HG03460 (cell line): ENCODE data around the gene SNCB.
"Not testable (repeated sequence)": the region's sequence is repeated elsewhere in the genome, so short reads cannot be mapped to it uniquely, and the experiment has no call there.

Source experiments
- ATAC-seq: cut with Tn5 transposase; IDR thresholded peaks from one replicate; pipeline ENCODE4 v1.9.1; 2021; ENCODE audit not compliant: unreplicated experiment

Gene SNCB

DNA sequence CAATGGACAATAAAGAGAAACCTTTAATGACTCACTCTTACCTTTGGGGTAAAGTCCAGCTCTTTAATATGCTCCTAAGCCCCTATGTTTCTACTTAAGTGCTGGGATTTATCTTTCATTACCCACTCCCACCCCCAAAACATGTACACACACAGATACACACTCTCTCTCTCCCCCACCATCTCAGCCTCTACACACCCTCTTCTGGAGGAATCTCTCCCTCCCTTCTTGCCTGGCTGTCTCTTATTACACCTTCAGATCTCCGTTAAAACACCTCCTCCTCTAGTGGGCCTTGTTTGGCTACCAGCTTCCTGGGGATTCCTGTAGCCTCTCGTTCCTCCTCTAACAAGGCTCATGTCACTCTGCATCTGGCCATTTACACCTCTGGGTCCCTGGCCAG lies 27.2 kb downstream of the SNCB start:
- no peak for ATAC-seq

DNA sequence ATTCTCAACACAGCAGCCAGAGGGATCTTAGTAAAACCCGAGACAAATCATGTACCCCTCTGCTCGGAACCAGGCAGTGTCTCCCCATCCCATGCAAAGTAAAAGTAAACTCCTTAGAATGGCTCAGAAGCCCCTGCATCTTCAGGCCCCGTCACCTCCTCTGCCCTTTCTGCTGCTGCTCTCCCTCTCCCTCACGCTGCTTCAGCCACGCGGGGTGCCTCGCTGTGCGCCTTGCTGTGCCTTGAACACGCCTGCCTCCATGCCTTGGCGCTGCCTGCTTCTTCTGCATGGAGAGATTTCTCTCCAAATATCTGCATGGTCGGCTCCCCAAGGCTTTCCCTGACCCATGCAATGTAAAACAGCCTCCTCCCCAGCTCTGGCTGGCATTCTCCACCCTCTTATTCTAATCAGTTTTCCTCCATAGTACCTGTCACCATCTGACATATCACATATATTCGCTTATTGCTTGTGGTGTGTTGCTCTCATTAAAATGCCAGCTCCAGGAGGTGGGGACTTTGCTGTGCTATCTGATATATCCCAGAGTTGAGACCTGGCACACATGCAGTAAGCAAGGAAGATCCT lies 28.3 kb downstream of the SNCB start:
- no peak for ATAC-seq

DNA sequence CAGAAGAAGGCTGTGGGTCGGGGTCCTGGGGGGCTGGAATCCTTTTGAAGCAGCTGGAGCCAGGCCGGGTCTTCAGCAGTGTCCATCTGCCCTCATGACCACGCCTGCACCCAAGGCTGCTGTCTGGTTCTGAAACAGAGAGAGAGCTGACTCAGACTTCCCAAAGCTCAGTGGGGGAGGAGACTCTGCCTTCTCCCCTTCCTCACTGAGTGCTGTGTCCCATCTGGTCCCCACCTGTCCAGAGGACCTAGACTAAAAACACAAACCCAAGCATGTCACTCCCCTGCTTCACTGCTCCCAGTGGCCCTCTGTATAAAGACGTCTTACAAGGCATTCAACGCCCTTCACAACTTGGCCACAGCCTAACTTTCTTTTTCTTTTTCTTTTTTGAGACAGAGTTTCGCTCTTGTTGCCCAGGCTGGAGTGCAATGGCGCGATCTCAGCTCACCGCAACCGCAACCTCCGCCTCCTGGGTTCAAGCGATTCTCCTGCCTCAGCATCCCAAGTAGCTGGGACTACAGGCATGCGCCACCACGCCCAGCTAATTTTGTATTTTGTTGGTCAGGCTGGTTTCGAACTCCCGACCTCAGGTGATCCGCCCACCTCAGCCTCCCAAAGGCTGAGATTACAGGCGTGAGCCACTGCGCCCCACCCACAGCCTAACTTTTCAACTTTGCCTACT lies 30.4 kb downstream of the SNCB start:
- ATAC-seq = not testable (repeated sequence)

DNA sequence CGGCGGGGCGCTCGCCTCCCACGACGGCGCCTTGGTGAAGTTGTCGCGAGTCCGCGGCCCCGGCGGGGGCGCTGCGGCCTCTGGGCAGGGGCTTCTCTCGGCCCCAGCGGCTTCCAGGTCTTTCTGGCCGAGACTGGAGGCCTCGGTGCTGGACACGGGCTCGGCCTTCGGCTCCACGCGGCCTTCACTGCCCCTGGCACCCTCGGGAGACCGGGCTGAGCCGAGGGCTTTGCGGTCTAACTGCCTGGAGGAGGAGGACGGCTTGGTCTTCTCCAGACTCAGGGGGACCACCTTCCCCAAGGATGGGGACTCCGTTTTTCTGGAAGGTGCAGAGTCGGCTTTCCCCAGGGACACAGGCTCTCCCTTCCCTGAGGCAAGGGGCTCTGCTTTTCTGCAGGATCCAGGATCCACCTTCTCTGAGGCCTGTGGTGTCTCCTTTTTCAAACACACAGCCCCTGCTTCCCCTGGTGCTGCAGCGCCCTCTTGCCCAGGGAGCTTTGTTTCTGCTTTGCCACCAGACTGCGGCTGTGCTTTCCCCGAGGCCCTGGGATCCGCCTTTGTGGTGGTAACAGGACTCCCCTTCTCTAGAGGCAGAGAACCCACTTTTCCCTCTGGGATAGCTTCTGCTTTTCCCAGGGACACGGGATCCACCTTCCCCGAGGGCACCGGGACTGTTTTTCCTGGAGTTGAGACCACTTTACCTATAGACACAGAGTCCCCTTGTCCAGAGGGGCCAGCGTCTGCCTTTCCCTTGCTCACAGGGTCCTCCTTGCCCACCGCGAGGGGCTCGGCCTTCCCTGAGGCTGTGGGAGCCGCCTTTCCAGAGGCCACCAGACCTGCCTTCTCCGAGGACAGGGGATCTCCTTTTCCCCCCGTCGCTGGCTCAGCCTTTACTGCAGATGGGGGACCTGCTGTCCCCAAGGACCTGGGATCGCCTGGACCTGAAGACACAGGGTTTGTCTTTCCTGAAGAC lies 32.6 kb downstream of the SNCB start:
- ATAC-seq = no peak

DNA sequence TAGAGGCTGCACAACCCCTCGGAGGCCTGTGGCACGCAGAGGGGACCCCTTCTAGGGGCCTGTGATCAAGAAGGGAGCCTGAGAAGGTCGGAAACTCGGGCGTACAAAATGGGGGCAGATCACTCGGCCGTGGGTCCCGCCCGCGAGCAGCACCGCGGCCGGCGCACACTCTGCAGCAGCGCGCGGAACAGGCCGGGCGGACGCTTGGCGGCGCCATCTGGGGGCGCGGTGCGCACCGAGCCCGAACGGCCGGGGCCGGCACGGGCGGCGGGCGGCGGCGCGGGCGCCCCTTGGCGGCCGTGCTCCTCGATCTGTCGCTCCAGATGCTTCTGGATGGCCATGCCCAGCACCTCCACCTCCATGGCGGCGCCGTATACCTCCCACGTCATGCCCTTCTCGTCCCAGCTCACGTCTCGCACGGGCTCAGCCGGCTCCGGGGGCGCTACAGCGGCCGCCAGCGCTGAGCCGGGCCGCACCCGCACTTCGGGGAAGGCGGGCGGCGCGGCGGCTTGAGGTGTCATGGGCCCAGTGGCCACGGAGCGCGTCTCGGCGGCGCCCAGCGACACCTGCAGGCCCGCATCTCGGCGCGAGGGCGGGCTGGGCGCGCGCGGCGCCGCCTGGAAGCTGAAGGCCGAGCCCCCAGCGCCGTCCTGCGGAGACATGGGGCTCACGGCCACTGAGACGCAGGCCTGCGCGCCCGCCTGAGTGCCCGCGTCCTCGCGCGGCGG lies 33.5 kb downstream of the SNCB start:
- ATAC-seq = peak; percentile 46

DNA sequence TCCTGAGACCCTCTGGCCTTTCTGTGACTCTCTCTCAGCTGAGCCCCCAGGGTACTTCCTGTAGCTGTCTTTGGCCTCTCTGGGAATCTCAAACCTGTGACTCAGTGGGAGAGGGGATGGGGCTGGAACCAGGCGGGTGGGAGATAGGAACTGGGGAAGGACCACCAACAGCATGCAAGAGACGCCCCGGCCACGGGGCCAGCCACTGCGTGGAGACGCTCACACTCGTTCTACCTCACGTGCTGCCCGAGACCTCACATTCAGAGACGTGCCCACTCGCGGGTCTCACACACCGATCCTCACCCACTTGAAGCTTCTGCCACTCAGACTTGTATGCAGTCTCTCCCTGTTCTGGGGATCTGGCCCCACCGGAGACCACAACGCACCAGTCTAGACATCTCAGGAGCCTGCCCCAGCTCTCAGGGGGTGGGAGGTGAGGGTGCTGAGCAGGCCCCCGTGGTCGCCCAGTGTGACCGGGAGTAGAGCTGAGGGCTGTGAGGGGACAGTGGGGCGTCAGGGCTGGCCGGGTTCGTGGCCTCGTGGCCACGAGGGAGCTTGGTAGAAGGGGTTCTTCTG lies 34.2 kb downstream of the SNCB start:
- ATAC-seq = no peak

DNA sequence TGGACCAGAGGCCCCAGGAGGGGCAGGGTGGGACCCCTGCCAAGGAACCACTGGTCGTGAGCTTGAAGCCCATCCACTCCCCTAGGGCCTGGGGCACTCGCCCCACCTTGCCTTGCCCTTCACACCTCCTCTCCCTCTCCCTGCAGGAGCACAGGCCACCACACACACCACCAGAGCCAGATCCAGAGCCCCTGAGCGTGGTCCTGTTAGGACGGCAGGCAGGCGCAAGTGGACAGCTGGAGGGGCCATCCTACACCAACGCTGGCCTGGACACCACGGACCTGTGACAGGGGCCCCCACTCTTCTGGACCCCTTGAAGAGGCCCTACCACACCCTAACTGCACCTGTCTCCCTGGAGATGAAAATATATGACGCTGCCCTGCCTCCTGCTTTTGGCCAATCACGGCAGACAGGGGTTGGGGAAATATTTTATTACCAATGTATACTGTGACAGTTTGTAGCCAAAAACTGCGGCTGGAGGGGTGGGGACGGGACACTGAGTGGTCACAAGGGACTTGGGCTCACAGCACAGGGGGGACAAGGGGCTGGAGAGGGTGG lies 34.9 kb downstream of the SNCB start:
- no peak for ATAC-seq

DNA sequence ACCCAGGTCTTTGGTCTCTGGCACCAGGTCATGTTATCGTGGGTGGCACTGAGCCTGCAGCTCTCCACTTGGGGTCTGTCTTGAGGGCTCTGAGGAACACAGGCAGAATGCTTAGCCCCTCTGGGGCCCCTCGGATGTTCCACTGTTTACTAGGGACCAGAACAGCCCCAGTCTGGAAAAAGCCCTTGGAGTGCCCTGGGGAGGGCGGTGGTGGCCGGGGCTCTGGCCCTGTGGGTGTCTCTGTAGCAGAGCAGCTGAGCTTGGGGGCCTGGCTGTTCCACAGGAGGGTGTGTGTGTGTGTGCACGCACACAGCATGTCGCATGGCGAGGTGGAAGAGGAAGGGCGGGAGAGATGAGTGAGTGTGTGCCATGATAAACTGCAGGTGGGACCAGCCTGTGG lies 35.8 kb downstream of the SNCB start:
- ATAC-seq = no peak

DNA sequence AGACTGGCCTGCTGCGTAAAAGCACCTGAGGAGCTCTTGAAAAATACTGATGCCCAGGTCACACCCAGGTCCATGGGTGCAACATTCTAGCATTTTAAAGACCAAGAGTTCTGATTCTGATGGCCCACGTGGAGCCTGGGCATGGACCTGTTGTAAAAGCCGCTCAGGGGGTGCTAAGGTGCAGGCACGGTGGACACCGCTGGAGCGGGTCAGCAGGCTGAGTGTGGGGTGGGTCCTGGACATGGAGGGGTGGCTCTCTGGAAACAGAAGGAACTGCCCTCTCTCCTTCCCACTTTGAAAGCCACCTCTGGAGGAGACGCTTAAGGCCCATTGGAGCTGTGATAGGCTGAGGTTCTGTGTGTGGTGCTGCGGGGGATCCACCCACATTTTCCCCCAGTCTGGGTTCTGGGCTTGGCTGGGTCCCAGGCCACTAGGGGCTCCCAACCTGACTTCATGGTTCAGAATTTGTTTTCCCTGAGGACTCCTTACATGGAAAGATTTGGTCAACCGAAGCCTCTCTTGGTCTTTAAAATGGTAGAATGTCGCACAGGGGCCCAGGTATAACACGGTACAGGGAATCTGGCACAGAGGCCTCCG lies 37.0 kb downstream of the SNCB start:
- no peak for ATAC-seq

DNA sequence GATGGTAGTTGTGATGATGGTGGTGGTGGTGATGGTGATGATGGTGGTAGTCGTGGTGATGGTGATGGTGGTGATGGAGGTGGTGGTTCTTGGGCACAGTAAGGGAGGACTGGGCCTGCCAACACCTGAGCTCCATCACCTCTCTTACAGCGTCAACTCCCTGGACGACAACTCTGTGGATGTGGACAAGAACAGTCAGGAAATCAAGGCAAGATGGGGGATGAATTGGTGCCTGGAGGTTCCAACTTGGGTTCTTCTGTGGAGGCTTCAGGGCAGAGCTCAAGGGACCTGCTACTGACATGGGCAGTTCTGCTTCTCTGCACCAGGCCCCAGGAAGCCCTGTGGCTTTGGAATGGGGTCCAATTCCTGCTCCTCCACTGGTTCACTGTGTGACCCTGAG lies 37.8 kb downstream of the SNCB start:
- no peak for ATAC-seq

DNA sequence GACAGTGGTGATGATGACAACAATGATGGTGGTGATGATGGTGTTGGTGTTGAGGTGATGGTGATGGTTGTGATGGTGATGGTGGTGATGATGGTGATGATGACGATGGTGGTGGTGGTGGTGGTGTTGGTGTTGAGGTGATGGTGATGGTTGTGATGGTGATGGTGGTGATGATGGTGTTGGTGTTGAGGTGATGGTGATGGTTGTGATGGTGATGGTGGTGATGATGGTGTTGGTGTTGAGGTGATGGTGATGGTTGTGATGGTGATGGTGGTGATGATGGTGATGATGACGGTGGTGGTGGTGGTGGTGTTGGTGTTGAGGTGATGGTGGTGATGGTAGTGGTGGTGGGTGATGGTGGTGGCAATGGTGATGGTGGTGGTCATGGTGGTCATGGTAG lies 38.7 kb downstream of the SNCB start:
- not testable (repeated sequence) for ATAC-seq

DNA sequence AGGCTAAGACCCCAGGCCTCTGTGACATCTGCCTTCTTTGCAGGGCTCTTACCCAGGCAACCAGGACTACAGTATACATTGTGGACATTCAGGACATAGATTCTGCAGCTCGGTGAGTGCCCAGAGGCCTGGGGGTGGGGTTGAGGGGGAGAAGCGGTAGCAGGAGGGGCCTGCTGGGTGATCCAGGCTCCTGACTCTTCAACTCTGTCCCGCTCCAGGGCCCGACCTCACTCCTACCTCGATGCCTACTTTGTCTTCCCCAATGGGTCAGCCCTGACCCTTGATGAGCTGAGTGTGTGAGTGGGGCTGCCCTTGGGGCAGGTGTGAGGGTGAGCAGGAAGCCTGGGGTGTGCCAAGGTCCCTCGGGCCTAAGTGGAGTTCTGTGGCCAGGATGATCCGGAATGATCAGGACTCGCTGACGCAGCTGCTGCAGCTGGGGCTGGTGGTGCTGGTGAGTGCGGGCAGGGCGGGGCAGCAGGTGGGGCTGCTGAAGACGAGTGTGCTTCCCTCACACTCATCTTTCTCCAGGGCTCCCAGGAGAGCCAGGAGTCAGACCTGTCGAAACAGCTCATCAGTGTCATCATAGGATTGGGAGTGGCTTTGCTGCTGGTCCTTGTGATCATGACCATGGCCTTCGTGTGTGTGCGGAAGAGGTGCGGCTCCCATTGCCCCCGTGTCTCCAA lies 40.2 kb downstream of the SNCB start:
- no peak for ATAC-seq

DNA sequence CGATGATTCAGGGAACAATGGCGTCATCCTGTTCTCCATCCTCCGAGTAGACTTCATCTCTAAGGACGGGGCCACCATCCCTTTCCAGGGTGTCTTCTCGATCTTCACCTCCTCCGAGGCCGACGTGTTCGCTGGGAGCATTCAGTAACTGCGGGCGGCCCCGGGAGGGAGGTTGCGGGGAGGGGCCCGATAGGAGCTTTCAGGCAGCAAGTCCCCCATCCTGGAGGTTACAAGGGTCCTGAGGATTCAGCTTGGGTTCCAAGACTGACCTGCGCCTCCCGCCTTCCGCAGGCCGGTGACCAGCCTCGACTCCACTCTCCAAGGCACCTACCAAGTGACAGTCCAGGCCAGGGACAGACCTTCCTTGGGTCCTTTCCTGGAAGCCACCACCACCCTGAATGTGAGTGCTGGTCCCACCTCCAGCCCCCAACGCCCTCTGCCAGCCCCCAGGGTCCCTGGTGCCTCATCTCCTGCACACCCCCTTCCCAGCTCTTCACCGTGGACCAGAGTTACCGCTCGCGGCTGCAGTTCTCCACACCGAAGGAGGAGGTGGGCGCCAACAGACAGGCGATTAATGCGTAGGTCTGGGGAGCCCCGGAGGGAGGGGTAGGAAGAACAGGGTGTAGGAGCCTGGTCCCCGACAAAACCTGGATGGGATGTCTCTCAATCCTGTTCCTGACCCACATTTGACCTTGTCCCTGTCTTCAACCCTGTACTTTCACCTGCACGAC lies 41.1 kb downstream of the SNCB start:
- no peak for ATAC-seq

DNA sequence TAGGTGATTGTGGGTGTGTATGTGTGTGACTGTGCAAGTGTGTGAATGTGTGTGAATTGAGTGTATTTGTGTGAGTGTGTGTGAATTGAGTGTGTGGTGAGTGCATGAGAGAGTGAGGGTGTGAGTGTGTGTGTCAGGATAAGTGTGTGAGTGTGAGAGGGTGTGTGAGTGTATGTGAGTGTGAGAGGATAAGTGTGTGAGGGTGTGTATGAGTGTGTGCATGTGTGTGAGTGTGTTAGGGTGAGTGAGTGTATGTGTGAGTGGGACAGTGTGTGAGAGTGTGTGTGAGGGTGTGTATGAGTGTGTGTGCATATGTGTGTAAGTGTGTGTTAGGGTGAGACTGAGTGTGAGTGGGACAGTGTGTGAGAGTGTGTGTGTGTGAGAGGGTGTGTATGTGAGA lies 42.0 kb downstream of the SNCB start:
- ATAC-seq = no peak

DNA sequence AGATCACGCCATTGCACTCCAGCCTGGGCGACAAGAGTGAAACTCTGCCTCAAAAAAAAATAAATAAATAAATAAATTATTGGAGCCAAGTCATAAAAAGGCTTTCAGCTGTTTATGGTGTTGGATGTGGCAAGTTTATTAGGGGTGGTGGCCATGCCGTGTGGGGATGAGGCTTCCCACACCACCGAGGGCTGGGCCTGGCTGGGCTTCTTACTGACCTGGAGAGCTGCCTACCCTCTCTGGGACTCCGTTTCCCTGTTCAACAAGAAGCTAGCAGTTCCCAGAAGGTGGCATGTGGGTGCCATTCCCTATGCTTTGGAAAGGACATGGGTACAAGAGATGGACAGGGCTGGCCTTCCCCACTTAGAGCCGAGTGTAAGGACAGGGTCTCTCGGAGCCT lies 42.9 kb downstream of the SNCB start:
- no peak for ATAC-seq

DNA sequence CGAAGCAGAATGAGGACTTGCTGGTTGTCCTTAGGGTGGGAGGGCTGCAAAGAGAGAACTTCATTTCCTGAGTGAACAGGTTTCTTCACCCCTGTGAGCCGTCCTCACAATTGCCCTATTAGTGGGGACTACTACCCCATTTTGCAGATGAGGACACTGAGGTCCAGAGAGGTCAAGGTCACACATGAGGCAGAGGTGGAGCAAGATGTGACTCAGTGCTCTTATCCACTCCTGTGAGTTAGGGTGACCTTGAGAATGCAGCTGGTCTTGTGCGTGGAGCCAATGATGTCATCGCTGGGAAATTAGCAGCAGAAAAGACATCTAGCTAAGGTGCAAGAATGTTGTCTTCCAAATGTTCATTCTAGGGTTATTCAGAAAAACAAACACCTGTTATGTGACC lies 47.3 kb downstream of the SNCB start:
- ATAC-seq = no peak

DNA sequence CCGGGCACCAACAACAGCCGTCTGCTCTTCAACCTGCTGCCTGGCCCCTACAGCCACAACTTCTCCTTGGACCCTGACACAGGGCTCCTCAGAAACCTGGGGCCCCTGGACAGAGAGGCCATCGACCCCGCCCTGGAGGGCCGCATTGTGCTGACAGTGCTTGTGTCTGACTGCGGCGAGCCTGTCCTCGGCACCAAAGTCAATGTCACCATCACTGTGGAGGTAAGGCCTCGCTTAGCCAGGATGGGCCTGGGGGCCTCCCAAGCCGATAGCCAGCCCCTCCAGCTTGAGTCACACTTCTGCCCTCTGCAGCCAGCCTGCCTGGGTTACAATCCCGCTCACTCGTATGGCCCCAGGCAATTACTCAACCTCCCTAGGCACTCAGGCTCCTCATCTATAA lies 49.0 kb downstream of the SNCB start:
- ATAC-seq = no peak

DNA sequence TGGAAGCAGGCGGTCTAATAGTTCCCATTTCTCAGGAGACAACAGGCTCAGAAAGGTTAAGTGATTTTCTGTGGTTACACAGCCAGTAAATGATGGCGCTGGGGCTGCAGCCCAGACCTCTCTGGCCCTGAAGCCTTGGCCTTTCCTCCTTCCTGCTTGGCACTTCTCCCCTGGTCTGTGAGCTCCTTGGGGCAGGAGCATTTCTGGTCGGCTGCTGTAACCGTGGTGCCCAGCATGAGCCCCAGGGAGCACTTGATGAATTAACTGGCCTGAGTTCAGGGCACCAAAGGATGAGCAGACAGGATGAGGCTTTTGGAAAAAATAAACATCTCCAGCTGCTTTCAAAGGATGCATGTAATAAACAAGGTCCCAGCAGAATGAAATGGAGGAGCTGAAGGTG lies 51.0 kb downstream of the SNCB start:
- ATAC-seq = no peak

DNA sequence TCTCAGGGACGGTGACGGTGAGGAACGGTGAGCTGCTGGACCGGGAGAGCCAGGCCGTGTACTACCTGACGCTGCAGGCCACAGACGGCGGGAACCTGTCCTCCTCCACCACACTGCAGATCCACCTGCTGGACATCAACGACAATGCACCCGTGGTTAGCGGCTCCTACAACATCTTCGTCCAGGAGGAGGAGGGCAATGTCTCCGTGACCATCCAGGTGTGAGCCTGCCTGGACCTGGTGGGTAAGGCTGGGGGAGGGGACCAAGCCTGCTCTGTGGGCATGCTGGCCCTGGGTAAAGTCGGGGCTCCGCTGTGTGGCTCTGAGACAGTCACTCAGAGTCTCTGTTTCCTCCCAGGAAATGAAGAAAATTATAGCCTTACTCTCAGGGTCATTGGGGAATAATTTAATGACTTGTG lies 51.9 kb downstream of the SNCB start:
- ATAC-seq = no peak
